ENCODE data around the gene ZNF43. TPM values are rescaled to one million over a fixed set of nuclear protein-coding genes. Genes with fewer than 3 reads are reported as not detected.
"Not testable (repeated sequence)": the region's sequence is repeated elsewhere in the genome, so short reads cannot be mapped to it uniquely, and the experiment has no call there.

The ZNF43 gene
- polyA plus RNA-seq, 1 donor, result 17.0 TPM

- no peak overlapping the region for H3K4me3 ChIP-seq (ENCODE audit: low read length)
- peaks cover 23% of the 10 kb centered on the region for H3K36me3 ChIP-seq (ENCODE audit: control insufficient read depth, insufficient read depth, low read length)
- no peaks in the 10 kb centered on the region for H3K4me1 ChIP-seq (ENCODE audit: control insufficient read depth, insufficient read depth, low read length)
- DNase-seq, result no peak
- no peaks in the 10 kb centered on the region for H3K27me3 ChIP-seq (ENCODE audit: control insufficient read depth, insufficient read depth, low read length)
- peaks cover 49% of the 10 kb centered on the region for H3K9me3 ChIP-seq (ENCODE audit: control insufficient read depth, low read depth, low read length)
- no peak overlapping the region for H3K27ac ChIP-seq (ENCODE audit: low read length)
- WGBS (ENCODE audit: insufficient coverage, low lambda C conversion rate), result no CpG with 5 or more reads among the region's 1 CpG
Measured at GRCh38 chr19:21824679-21825078, 11.3 kb downstream of the ZNF43 start.

- Histone ChIP-seq H3K27ac (ENCODE audit: low read length) (no peak overlapping the region), H3K36me3 (ENCODE audit: control insufficient read depth, insufficient read depth, low read length) (peaks cover 29% of the 10 kb centered on the region), H3K9me3 (ENCODE audit: control insufficient read depth, low read depth, low read length) (peaks cover 40% of the 10 kb centered on the region), H3K4me3 (ENCODE audit: low read length) (no peak overlapping the region), H3K27me3 (ENCODE audit: control insufficient read depth, insufficient read depth, low read length) (no peaks in the 10 kb centered on the region), H3K4me1 (ENCODE audit: control insufficient read depth, insufficient read depth, low read length) (no peaks in the 10 kb centered on the region)
- WGBS (ENCODE audit: insufficient coverage, low lambda C conversion rate), result no CpG with 5 or more reads among the region's 4 CpGs
- DNase-seq, result no peak
Measured at GRCh38 chr19:21823224-21823623, 12.8 kb downstream of the ZNF43 start.

GRCh38 chr19:21812448-21812847 is 23.5 kb downstream of the ZNF43 start:
- Histone ChIP-seq H3K4me3 (ENCODE audit: low read length) (no peak overlapping the region), H3K4me1 (ENCODE audit: control insufficient read depth, insufficient read depth, low read length) (no peaks in the 10 kb centered on the region), H3K36me3 (ENCODE audit: control insufficient read depth, insufficient read depth, low read length) (peaks cover 64% of the 10 kb centered on the region), H3K27me3 (ENCODE audit: control insufficient read depth, insufficient read depth, low read length) (no peaks in the 10 kb centered on the region), H3K9me3 (ENCODE audit: control insufficient read depth, low read depth, low read length) (peaks cover 45% of the 10 kb centered on the region), H3K27ac (ENCODE audit: low read length) (no peak overlapping the region)
- no CpG with 5 or more reads among the region's 4 CpGs for WGBS (ENCODE audit: insufficient coverage, low lambda C conversion rate)
- DNase-seq, result no peak

- peaks cover 42% of the 10 kb centered on the region for H3K9me3 ChIP-seq (ENCODE audit: control insufficient read depth, low read depth, low read length)
- peaks cover 36% of the 10 kb centered on the region for H3K36me3 ChIP-seq (ENCODE audit: control insufficient read depth, insufficient read depth, low read length)
- not testable (repeated sequence) for DNase-seq; H3K4me1 ChIP-seq (ENCODE audit: control insufficient read depth, insufficient read depth, low read length); H3K27ac ChIP-seq (ENCODE audit: low read length); H3K4me3 ChIP-seq (ENCODE audit: low read length); H3K27me3 ChIP-seq (ENCODE audit: control insufficient read depth, insufficient read depth, low read length)
- 100% methylated on average over 1 of the region's 3 CpGs for WGBS (ENCODE audit: insufficient coverage, low lambda C conversion rate)
Measured at GRCh38 chr19:21808400-21809000, 27.5 kb downstream of the ZNF43 start.

- no peaks in the 10 kb centered on the region for H3K27me3 ChIP-seq (ENCODE audit: control insufficient read depth, insufficient read depth, low read length)
- peak; percentile 55 to 88 for DNase-seq
- H3K36me3 ChIP-seq (ENCODE audit: control insufficient read depth, insufficient read depth, low read length), result no peaks in the 10 kb centered on the region
- no peaks in the 10 kb centered on the region for H3K9me3 ChIP-seq (ENCODE audit: control insufficient read depth, low read depth, low read length)
- WGBS (ENCODE audit: insufficient coverage, low lambda C conversion rate), result 20% methylated on average over 1 of the region's 5 CpGs
- no peak overlapping the region for H3K4me3 ChIP-seq (ENCODE audit: low read length)
- H3K4me1 ChIP-seq (ENCODE audit: control insufficient read depth, insufficient read depth, low read length), result no peaks in the 10 kb centered on the region
- H3K27ac ChIP-seq (ENCODE audit: low read length), result peak overlapping the region; percentile 74
Measured at GRCh38 chr19:21789466-21790085, 46.4 kb downstream of the ZNF43 start.

GRCh38 chr19:21786936-21787335 is 49.0 kb downstream of the ZNF43 start:
- DNase-seq, result no peak
- WGBS (ENCODE audit: insufficient coverage, low lambda C conversion rate), result 100% methylated on average over 2 of the region's 3 CpGs
- no peaks in the 10 kb centered on the region for H3K4me1 ChIP-seq (ENCODE audit: control insufficient read depth, insufficient read depth, low read length)

GRCh38 chr19:21775792-21776191 is 60.2 kb downstream of the ZNF43 start:
- not testable (repeated sequence) for H3K27ac ChIP-seq (ENCODE audit: low read length); DNase-seq; H3K4me1 ChIP-seq (ENCODE audit: control insufficient read depth, insufficient read depth, low read length); H3K36me3 ChIP-seq (ENCODE audit: control insufficient read depth, insufficient read depth, low read length); H3K27me3 ChIP-seq (ENCODE audit: control insufficient read depth, insufficient read depth, low read length); H3K4me3 ChIP-seq (ENCODE audit: low read length); H3K9me3 ChIP-seq (ENCODE audit: control insufficient read depth, low read depth, low read length)
- WGBS (ENCODE audit: insufficient coverage, low lambda C conversion rate), result no CpG with 5 or more reads among the region's 30 CpGs

More at GRCh38 chr19:21786936-21787335, 49.0 kb downstream of the ZNF43 start:
- H3K9me3 ChIP-seq (ENCODE audit: control insufficient read depth, low read depth, low read length), result no peaks in the 10 kb centered on the region
- H3K27me3 ChIP-seq (ENCODE audit: control insufficient read depth, insufficient read depth, low read length), result no peaks in the 10 kb centered on the region
- no peaks in the 10 kb centered on the region for H3K36me3 ChIP-seq (ENCODE audit: control insufficient read depth, insufficient read depth, low read length)
- H3K27ac ChIP-seq (ENCODE audit: low read length), result no peak overlapping the region
- no peak overlapping the region for H3K4me3 ChIP-seq (ENCODE audit: low read length)

- Histone ChIP-seq H3K4me3 (ENCODE audit: low read length) (peak within 1 kb of the TSS; percentile 64), H3K27me3 (ENCODE audit: control insufficient read depth, insufficient read depth, low read length) (no peaks in the 10 kb centered on the region), H3K9me3 (ENCODE audit: control insufficient read depth, low read depth, low read length) (no peaks in the 10 kb centered on the region), H3K4me1 (ENCODE audit: control insufficient read depth, insufficient read depth, low read length) (no peaks in the 10 kb centered on the region), H3K36me3 (ENCODE audit: control insufficient read depth, insufficient read depth, low read length) (peaks cover 20% of the 10 kb centered on the region), H3K27ac (ENCODE audit: low read length) (peak within 1 kb of the TSS; percentile 77)
- peak; percentile 88 to 93 for DNase-seq
- WGBS (ENCODE audit: insufficient coverage, low lambda C conversion rate), result no CpG with 5 or more reads among the region's 35 CpGs
Measured at GRCh38 chr19:21767065-21767800, 68.7 kb downstream of the ZNF43 start, which contains the start of gene ZNF100. ZNF100 (minus strand) TSS chr19:21767579; CDS start chr19:21767429, 150 bp downstream.

- not testable (repeated sequence) for DNase-seq; H3K27me3 ChIP-seq (ENCODE audit: control insufficient read depth, insufficient read depth, low read length); H3K9me3 ChIP-seq (ENCODE audit: control insufficient read depth, low read depth, low read length); H3K4me1 ChIP-seq (ENCODE audit: control insufficient read depth, insufficient read depth, low read length)
- no CpG with 5 or more reads among the region's 19 CpGs for WGBS (ENCODE audit: insufficient coverage, low lambda C conversion rate)
- peak overlapping the region; percentile 64 for H3K4me3 ChIP-seq (ENCODE audit: low read length)
- H3K27ac ChIP-seq (ENCODE audit: low read length), result peak overlapping the region; percentile 77
- peaks cover 24% of the 10 kb centered on the region for H3K36me3 ChIP-seq (ENCODE audit: control insufficient read depth, insufficient read depth, low read length)
Measured at GRCh38 chr19:21766705-21767064, 69.3 kb downstream of the ZNF43 start.

GRCh38 chr19:21765151-21765550 is 70.8 kb downstream of the ZNF43 start:
- Histone ChIP-seq H3K27ac (ENCODE audit: low read length) (no peak overlapping the region), H3K9me3 (ENCODE audit: control insufficient read depth, low read depth, low read length) (no peaks in the 10 kb centered on the region), H3K36me3 (ENCODE audit: control insufficient read depth, insufficient read depth, low read length) (peaks cover 29% of the 10 kb centered on the region), H3K4me1 (ENCODE audit: control insufficient read depth, insufficient read depth, low read length) (no peaks in the 10 kb centered on the region), H3K27me3 (ENCODE audit: control insufficient read depth, insufficient read depth, low read length) (no peaks in the 10 kb centered on the region), H3K4me3 (ENCODE audit: low read length) (no peak overlapping the region)
- DNase-seq, result no peak

Data from large intestine (tissue), 3 donors.